C4-2B (cell line): Measurements from ENCODE around the gene TENM4.

Source experiments
- CTCF ChIP-seq: fragments of 450-650 bp; conservative IDR thresholded peaks from 2 replicates; pipeline ENCODE4 v1.5.1; 2017; ENCODE audit warnings: mild to moderate bottlenecking
- ZFX ChIP-seq: fragments of 450-650 bp; IDR thresholded peaks from 2 replicates; pipeline ENCODE4 v1.6.1; 2017

DNA sequence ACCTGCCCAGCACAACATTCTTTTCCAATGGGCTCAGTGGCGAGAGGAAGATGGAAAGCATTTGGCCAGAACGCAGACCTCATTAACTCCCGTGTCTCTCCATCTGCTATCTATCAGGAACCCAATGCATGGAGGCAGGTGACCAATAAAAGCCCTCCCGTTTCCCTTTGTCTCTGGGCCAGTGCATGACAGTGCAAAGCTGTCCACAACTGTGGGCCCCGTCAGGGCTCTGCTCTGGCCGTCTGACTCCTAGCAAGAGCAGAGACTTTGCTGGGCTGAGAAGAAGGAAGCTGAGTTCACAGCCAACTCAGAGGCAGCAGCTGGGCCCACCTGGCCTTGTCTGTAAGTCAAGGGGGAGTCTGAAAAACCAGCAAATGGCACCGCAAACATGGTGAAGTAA, 177.8 kb downstream of the TENM4 start:
- no peak for TF ChIP-seq CTCF
- no peak for TF ChIP-seq ZFX
